ENCODE data around the gene FOXP1.
A peak's percentile ranks its signal among the peaks of the same experiment; 100 is the strongest.
"Not testable (repeated sequence)": the region's sequence is repeated elsewhere in the genome, so short reads cannot be mapped to it uniquely, and the experiment has no call there.

Gene FOXP1

GRCh38 chr3:71446260-71446659 lies 137.3 kb downstream of the FOXP1 start:
- no peak for DNase-seq

- no peak for DNase-seq
These were observed 138.7 kb downstream of the FOXP1 start for GRCh38 chr3:71444861-71445259.

GRCh38 chr3:71444028-71444860 lies 139.3 kb downstream of the FOXP1 start:
- no peak for DNase-seq

- DNase-seq, result no peak
These were observed 140.2 kb downstream of the FOXP1 start for GRCh38 chr3:71443332-71443731.

- DNase-seq, result no peak
These were observed 140.9 kb downstream of the FOXP1 start for GRCh38 chr3:71442652-71443042.

- DNase-seq, result no peak
These were observed 141.4 kb downstream of the FOXP1 start for GRCh38 chr3:71441925-71442651.

- DNase-seq, result no peak
These were observed 142.2 kb downstream of the FOXP1 start for GRCh38 chr3:71441217-71441924.

GRCh38 chr3:71438904-71439303 lies 144.6 kb downstream of the FOXP1 start:
- no peak for DNase-seq

- DNase-seq, result no peak
These were observed 145.3 kb downstream of the FOXP1 start for GRCh38 chr3:71438071-71438685.

GRCh38 chr3:71436337-71436736 lies 147.2 kb downstream of the FOXP1 start:
- no peak for DNase-seq

- not testable (repeated sequence) for DNase-seq
These were observed 147.7 kb downstream of the FOXP1 start for GRCh38 chr3:71435836-71436235.

GRCh38 chr3:71433631-71434030 lies 149.9 kb downstream of the FOXP1 start:
- DNase-seq, result no peak

- DNase-seq, result no peak
These were observed 151.2 kb downstream of the FOXP1 start for GRCh38 chr3:71432044-71432975.

- DNase-seq, result no peak
These were observed 152.5 kb downstream of the FOXP1 start for GRCh38 chr3:71430941-71431552.

- DNase-seq, result no peak
These were observed 153.9 kb downstream of the FOXP1 start for GRCh38 chr3:71429597-71429988.

GRCh38 chr3:71428841-71429596 lies 154.5 kb downstream of the FOXP1 start:
- DNase-seq, result peak; percentile 8

GRCh38 chr3:71425491-71426071 lies 157.9 kb downstream of the FOXP1 start:
- no peak for DNase-seq

GRCh38 chr3:71423151-71423906 lies 160.2 kb downstream of the FOXP1 start:
- DNase-seq, result peak; percentile 59

- DNase-seq, result no peak
These were observed 161.5 kb downstream of the FOXP1 start for GRCh38 chr3:71421820-71422566.
